ENCODE measurements around the gene SLC1A5.

The SLC1A5 gene

GRCh38 chr19:46726551-46726950 lies 61.8 kb downstream of the SLC1A5 start:
- no peak for DNase-seq (ENCODE audit: low read depth in 2 of 2)

GRCh38 chr19:46725859-46726393 lies 62.5 kb downstream of the SLC1A5 start:
- no peak for DNase-seq (ENCODE audit: low read depth in 2 of 2)

- DNase-seq (ENCODE audit: low read depth in 2 of 2), result no peak
These were observed 63.2 kb downstream of the SLC1A5 start for GRCh38 chr19:46725036-46725820.

Data from stimulated activated CD4-positive, alpha-beta T cell treated with anti-CD3 and anti-CD28 coated beads, Interleukin-12 subunit alpha, Interleukin-12 subunit beta, amount 100 ng/mL, for 24 hours (primary cell).